GM21447 (cell line): ENCODE measurements around the gene PGK1.
A peak's percentile ranks its signal among the peaks of the same experiment; 100 is the strongest.
"Not testable (repeated sequence)": the region's sequence is repeated elsewhere in the genome, so short reads cannot be mapped to it uniquely, and the experiment has no call there.

Source experiments
- ATAC-seq: cut with Tn5 transposase; IDR thresholded peaks from one replicate; pipeline ENCODE4 v1.9.1; 2021; ENCODE audit not compliant: unreplicated experiment

Gene PGK1

DNA sequence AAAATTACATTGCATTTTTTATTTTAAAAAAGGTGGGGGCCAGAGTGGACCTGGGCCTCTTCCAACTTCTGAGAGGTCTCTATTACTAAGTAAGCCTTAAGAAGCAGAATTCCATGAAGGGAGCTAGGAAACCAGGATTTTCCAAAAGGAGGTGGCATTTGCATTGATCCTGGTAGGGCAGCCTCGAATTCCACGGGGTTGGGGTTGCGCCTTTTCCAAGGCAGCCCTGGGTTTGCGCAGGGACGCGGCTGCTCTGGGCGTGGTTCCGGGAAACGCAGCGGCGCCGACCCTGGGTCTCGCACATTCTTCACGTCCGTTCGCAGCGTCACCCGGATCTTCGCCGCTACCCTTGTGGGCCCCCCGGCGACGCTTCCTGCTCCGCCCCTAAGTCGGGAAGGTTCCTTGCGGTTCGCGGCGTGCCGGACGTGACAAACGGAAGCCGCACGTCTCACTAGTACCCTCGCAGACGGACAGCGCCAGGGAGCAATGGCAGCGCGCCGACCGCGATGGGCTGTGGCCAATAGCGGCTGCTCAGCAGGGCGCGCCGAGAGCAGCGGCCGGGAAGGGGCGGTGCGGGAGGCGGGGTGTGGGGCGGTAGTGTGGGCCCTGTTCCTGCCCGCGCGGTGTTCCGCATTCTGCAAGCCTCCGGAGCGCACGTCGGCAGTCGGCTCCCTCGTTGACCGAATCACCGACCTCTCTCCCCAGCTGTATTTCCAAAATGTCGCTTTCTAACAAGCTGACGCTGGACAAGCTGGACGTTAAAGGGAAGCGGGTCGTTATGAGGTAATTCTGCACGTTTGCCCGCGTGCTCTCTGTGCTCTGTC lies at the start of gene PGK1:
Gene PGK1 (plus strand): TSS at position 626 of the 824 bp plus-strand sequence. CDS start 93 bp downstream, at position 719.
- peak; percentile 89 for ATAC-seq

DNA sequence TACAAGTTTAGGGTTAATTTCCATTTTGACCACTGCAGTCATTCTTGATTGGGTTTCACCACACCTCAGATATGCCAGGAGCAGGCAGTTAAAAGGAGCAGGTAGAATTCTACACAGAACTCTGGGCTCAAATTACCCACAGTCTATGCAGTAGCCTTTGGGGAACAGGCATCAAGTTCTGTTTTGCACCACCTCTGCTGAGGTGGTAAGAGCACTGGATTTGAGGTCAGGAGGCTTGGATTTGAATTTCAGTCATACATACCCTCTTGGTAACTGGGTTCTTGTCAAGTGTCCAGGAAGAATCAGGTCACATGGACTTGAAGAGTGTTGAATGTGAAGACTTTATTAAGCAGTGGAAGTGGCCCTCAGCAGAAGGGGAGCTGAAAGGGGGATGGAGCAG lies 40.4 kb upstream of the PGK1 start:
- ATAC-seq = no peak

DNA sequence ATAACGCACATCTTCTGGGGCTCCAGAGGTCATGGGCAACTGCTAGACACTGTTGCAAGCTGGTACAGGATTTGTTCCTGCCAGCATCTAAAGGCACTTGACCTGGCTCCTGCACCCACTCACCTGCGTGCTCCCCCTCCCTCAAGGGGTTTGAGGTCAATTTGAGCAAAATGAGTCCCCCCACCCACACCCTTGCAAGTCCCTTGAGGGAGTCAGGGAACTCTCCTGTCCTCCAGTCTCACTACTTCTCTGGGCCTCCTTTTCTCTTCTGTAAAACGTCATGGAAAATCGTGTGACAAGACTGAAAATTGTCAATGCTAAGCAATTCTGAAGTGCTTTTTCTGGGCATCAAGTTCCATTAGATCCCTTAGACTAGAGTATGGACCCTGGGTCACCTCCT lies 39.9 kb upstream of the PGK1 start:
- ATAC-seq = no peak

DNA sequence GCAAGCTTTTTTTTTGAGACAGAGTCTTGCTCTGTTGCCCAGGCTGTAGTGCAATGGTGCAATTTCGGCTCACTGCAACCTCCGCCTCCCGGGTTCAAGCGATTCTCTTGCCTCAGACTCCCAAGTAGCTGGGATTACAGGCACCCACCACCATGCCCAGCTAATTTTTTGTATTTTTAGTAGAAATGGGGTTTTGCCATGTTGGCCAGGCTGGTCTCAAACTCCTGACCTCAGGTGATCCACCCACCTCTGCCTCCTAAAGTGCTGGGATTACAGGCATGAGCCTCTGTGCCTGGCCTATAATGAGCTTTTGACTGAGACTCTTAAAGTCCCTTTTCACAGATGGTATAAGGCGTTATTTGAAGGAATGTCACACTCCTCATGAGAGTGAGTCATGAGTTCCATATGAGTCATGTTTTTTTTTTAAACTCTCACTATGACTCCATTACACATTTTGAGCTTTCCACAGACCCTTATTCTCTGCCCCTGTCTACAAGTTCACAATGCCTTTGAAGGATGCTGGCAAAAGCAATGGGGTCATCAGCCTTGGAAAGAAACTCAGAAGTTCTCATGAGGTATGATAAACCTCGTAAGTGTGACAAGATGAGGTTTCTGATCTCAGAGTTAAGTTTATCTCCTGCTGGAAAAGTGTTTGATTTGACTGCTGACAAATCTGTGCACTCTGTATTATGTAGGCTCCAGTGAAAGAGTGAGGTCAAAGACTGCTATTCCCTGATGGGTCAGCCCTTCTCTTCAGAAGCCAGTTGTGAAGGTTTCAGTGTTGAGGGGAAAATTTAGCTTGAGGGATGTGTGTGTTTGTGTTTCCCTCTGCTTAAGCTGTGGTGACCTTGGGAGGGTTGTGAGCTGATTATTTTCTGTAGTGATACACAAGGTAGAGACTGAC lies 39.1 kb upstream of the PGK1 start:
- ATAC-seq = peak; percentile 73

DNA sequence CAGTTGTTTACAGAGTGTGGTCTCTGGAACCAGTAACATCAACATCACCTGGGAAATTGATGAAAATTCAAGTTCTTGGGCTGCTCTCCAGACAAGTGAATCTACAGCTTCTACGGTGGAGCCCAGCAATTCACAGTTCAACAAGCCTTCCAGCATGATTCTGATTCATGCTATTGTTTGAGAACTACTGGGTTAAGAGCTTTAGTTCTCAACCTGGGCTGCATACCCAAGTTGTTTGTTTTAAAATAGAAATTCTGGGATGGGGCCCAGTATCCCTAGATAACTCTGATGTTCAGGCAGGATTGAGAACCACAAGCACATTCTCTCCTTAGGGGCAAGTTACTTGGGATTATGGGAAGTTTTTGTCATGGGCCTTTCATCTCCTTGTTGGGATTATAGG lies 37.9 kb upstream of the PGK1 start:
- ATAC-seq = no peak

DNA sequence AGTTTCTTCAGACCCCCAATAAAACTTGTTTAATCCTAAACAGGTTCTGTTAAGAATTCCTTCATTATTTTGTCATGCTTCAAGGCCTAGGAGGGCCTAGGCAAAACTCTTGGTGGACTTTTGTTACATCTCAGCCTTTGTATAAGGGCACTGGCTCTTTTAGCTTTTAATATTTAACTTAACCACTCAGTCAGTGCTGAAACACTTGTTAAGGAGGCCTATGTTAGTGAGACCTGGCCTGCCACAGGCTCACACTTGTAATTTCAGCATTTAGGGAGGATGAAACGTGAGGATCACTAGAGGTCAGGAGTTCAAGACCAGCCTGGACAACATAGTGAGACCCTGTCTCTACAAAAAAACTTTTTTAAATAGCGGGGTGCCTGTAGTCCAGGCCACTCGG lies 32.7 kb upstream of the PGK1 start:
- no peak for ATAC-seq

DNA sequence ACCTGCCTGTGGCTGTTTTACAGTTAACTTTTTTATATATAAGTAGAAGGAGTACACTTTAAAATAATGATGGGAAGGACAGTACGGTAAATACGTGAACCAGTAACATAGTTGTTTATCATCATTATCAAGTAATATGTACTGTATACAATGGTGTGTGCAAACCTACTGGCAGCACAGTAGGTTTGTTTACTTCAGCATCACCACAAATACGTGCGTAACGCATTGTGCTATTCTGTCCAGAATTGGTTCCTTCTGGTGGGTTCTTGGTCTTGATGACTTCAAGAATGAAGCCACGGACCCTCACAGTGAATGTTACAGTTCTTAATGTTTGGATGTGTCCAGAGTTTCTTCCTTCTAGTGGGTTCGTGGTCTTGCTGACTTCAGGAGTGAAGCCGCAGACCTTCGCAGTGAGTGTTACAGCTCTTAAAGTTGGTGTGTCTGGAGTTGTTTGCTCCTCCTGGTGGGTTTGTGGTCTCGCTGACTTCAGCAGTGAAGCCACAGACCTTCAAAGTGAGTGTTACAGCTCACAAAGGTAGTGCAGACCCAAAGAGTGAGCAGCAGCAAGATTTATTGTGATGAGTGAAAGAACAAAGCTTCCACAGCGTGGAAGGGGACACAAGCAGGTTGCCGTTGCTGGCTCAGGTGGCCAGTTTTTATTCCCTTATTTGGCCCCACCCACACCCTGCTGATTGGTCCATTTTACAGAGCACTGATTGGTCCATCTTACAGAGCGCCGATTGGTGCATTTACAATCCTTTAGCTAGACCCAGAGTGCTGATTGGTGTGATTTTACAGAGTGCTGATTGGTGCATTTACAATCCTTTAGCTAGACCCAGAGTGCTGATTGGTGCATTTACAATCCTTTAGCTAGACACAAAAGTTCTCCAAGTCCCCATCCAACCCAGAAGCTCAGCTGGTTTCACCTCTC lies 30.6 kb upstream of the PGK1 start:
- ATAC-seq = not testable (repeated sequence)

DNA sequence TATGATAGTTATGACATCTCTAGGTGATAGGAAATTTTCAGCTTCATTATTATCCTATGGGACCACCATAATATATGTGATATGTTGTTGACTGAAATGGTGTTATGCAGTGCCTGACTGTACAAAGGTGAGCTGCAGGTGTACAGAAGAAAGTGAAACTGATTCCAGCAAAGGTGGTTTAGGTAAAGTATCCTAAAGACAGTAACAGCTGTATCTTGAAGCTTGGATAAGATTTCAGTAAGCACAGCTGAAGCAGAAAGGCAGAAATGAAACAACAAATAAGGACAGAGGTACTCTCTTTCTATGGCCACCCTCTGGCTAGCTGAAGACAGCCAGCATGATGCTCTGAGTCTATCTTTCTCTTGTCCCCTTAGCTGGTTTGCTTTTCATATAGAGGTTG lies 30.0 kb upstream of the PGK1 start:
- ATAC-seq = no peak

DNA sequence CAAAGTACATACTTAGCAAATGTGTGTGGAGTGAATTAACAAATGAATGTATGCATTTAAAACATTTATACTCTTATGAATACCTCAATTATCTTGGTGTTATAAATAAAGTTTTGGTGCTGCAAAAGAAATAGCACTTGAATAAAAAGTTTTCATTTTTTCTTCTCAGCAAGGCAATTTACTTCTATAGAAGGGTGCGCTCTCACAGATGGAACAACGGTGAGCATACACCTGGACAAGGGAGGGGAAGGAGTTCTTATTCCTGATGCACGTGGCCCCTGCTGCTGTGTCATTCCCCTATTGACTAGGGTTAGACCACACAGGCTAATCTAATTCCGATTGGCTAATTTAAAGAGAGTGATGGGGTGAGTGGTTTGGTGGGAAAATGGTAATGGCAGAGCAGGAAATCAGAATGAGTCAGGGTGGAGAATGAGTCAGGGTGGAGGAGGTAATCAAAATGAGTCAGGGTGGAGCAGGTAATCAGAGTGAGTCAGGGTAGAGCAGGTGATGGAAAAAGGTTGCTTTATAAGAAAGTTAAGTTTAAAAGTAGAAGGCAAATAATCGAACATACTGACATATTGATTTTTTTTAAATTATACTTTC lies 28.2 kb upstream of the PGK1 start:
- ATAC-seq = no peak

DNA sequence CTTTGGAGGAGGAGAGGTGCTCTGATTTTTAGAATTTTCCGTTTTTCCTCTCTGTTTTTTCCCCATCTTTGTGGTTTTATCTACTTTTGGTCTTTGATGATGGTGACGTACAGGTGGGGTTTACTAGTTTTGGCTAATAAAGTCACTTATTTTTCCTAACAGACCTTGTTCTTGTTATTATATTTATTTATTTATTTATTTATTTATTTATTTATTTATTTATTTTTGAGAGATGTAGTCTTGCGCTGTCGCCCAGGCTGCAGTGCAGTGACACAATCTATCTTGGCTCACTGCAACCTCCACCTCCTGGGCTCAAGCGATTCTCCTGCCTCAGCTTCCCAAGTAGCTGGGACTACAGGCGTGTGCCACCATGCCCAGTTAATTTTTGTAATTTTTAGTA lies 22.6 kb upstream of the PGK1 start:
- not testable (repeated sequence) for ATAC-seq

DNA sequence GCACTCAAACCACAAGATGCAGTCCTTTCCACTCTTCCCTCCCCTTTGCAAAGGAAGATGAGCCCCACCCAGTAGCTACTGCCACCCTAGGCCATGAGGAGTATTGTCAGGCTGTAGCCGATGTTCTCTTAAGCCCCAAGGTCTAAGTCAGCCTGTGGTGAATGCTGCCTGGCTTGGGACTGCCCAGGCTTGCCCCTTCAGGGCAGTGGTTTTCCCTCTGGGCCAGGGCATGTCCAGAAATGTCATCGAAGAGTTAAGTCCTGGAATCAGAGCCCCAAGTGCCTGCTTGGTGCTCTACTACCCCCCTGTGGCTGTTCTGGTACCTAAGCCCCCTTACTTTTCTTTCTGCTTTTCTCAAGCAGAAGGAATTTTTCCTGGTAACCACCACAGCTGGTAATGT lies 11.8 kb upstream of the PGK1 start:
- peak; percentile 75 for ATAC-seq

DNA sequence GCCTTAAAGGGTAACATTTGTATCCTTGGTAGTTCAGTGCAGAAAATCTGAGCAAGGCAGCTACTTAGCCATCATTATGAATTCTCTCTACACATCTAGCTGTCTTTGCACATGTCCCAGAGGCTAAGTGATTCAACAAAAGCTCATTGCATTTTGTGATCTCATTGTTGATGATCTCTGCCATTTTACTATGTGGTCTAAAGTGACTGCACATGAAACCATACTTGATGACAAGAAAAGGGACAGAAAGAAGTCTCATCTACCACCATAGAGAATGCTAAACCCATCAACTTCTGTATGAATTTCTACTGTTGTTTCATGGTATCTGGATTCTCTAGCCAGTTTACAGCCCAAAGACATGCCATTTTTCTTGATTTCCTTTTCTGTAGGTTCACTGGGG lies 5.9 kb upstream of the PGK1 start:
- ATAC-seq = no peak

DNA sequence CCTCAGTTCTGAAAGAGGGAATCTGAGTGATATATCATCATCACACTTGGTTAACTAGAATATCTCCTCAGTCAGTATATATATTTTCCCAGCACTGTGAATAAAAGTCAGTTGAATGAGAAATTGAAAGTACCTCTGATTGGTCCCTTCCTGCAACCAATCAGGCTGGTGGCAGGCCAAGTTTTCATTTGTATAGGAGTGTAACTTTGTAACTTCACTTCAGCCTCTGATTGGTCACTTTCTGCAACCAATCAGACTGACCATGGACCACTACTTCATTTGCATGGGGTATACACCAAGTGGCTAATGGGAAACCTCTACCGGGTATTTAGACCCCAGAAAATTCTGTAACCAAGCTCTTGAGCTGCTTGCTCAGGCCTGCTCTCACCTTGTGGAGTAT lies 2.0 kb upstream of the PGK1 start:
- ATAC-seq = no peak

DNA sequence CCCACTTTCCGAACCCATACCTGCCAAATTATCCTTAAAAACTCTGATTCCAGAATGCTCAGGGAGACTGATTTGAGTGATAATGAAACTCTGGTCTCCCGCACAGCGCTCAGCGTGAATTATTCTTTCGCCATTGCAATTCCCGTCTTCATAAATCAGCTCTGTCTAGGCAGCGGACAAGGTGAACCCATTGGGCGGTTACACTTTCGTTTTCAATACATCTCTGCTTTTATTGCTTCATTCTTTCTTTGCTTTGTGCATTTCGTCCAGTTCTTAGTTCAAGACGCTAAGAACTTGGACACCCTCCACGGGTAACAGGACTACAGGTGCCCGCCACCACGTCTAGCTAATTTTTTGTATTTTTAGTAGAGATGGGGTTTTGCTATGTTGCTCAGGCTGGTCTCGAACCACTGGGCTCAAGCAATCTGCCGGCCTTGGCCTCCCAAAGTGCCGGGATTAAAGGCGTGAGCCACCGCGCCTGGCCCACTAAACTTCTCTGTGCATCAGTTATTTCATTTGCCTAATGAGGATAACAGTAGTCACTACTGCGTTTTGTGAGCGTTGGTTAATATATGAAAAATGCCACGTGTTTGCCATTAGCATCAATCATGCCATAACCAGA lies 936 bp upstream of the PGK1 start:
- no peak for ATAC-seq

DNA sequence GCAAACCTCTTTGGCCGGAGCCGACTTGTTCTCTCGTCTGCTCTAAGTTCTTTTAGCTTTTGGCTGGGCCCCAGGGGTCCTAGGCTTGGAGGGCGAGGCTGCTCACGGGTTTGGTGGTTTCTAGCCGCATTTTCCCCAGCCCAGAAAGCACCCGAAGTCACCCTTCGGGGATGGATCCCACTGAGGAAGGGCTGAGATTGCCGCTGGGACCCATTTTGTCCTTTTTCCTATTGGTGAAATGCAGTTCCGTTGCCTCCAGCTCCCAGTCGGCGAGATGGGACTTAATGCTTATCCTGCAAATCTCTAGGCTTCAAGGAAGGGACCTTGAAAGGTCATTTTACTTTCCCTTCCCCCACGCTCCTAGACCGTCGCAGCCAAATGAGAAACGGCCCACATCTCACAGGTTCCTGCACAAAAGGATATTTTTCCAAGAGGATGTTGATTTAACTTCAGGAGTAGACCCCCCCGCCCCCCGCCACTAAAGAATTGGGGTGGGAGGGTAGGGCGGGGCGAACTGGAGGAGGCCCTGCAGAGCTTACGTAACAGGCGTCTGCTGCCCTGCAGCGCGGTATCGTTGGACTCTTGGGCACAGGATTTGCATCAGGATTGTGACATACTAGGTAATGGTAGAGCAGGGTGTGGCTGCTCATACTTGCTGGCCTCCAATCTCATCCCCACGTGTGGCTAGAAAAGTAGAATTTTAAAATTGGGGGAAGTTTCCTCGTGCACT lies 564 bp downstream of the PGK1 start:
- peak; percentile 37 for ATAC-seq

DNA sequence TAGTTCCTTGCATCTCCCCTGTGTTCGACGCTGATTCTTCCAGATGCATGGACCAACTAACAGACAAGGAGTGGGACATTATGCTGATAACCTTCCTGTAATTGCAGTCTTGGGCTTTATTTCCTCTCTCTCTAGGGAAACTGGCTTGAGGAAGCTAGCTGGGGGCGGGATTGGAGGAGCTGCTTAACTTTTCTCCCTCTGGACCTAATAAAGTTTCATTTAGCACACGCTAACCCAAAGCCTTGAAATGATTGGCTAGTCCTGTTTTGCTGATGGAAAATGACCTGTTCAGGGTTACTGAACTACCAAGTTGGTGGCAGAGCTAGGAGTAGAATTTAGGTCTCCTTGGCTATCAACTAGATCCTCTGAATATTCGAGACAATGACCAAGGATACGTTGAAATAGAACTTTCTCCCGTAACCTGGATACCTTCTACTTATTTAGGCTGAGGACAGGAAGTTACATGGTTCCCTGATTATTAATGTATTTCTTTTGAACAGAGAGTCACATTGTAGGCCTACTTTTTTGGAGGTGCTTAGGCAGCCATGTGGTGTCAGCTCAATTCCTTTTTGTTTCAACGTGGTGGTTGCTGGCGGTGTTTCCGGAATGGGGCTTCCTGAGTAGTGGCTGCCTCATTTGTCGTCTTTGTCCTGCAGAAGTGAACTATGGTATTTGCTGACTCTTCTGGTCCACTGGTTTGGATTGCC lies 2.0 kb downstream of the PGK1 start:
- no peak for ATAC-seq

DNA sequence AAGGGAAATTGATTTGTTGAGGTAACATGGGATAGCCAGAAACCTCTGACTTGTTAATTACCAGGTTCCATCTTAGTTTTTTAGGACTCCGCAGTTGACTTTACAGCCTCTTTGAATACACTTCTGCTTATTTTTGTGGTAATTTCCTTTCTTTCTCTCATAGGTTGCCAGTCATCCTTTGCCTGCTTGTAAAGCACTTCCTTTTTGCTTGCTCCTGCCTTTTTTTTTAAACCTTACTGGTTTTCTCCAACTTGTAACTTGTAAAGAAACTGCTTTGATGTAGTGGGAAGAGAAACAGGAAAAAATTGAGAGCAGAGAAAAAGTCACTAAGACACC lies 2.6 kb downstream of the PGK1 start:
- ATAC-seq = no peak

DNA sequence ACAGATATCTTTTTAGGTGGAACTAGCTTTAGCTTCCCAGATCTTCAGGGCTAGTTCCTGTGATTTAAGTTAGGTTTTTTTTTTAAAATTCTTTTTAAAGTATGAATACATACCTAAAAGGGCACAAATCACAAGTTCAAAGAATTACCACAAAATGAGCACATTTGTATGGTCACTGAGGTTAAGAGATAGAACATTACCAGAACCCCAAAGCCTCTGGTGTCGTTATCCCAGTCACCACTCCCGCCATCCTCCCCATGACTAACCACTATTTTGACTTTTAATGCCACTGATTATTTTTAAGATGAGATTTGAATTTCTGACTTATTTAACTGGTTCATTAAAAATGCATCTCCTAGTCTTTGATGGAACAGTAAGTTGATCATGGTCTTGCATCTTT lies 5.4 kb downstream of the PGK1 start:
- no peak for ATAC-seq
